Mesangial cell (primary cell): ENCODE measurements around the gene ETV4. TPM values are rescaled to one million over a fixed set of nuclear protein-coding genes. Genes with fewer than 3 reads are reported as not detected.

Source experiments
- total RNA-seq: library from RNA; depleted of rRNA; stranded (reverse); fragments of >200 nt; gene quantifications from 2 replicates; pipeline ENCODE4 v1.2.3, GENCODE V29; 2015

ETV4 gene
- 4.3 and 33.1 TPM in 2 replicates for total RNA-seq

GRCh38 chr17:43546319-43547188, at the start of gene ETV4:
Gene ETV4 (minus strand): TSS chr17:43546340. CDS start chr17:43545617, 723 bp downstream.

GRCh38 chr17:43483674-43484551, 62.2 kb downstream of the ETV4 start, which contains the start of gene DHX8:
Gene DHX8 (plus strand): TSS chr17:43483975. CDS start chr17:43484038, 63 bp downstream.

Other genes with a start within 250 kb of the ETV4 start
- gene ARL4D, start 147.3 kb downstream of the ETV4 start, total RNA-seq = 7.2 and 12.0 TPM in 2 replicates
- gene DHX8, start 62.4 kb downstream of the ETV4 start, total RNA-seq = 23.7 and 28.8 TPM in 2 replicates
- gene MEOX1, start 115.6 kb upstream of the ETV4 start, total RNA-seq = not detected in 2 replicates
- gene SOST, start 212.5 kb upstream of the ETV4 start, total RNA-seq = not detected in 2 replicates
- gene DUSP3, start 232.6 kb upstream of the ETV4 start, total RNA-seq = 47.4 and 101 TPM in 2 replicates
- not detected in 2 replicates for gene CFAP97D1, start 234.1 kb upstream of the ETV4 start, total RNA-seq